T-helper 17 cell (primary cell): Measurements from ENCODE around the gene MAN1A2. TPM values are rescaled to one million over a fixed set of nuclear protein-coding genes. Genes with fewer than 3 reads are reported as not detected.
A peak's percentile ranks its signal among the peaks of the same experiment; 100 is the strongest.

Source experiments
- ATAC-seq: fragments of 150-1000 bp; cut with Tn5 transposase; 2 replicates; pipeline ENCODE4 v1.10.0; 2021; ENCODE audit warnings: mild to moderate bottlenecking, moderate library complexity
- DNase-seq, 3 donors: peaks; one replicate each; pipeline versions ENCODE4 v3.0.0 to v3.0.0-alpha.2; 2020 to 2021
- H3K9me3 ChIP-seq: one replicate; pipeline ENCODE4 v1.7.0; 2013; ENCODE audit warnings: low read length, mild to moderate bottlenecking; ENCODE audit not compliant: control insufficient read depth, poor library complexity, severe bottlenecking
- H3K27ac Mint-ChIP-seq: one replicate; pipeline ENCODE4 v1.8.0; 2022; ENCODE audit warnings: mild to moderate bottlenecking, moderate library complexity, mixed read lengths
- H3K27me3 Mint-ChIP-seq: one replicate; pipeline ENCODE4 v1.8.0; 2022; ENCODE audit warnings: mixed read lengths
- H3K36me3 Mint-ChIP-seq: one replicate; pipeline ENCODE4 v1.8.0; 2022; ENCODE audit warnings: low read depth, mixed read lengths
- H3K4me1 Mint-ChIP-seq: one replicate; pipeline ENCODE4 v1.8.0; 2022; ENCODE audit warnings: mild to moderate bottlenecking, mixed read lengths
- H3K4me3 Mint-ChIP-seq: one replicate; pipeline ENCODE4 v1.8.0; 2022; ENCODE audit warnings: mild to moderate bottlenecking, moderate library complexity, mixed read lengths
- total RNA-seq, 4 donors: library from RNA in 2 of 4; stranded (reverse) in 2 of 4; gene quantifications; one replicate each; pipeline ENCODE4 v1.2.3 and lab custom pipeline; 2022 to 2026

The MAN1A2 gene
- total RNA-seq, 2 donors from 2014 or later = 51.6 to 52.9 TPM

DNA sequence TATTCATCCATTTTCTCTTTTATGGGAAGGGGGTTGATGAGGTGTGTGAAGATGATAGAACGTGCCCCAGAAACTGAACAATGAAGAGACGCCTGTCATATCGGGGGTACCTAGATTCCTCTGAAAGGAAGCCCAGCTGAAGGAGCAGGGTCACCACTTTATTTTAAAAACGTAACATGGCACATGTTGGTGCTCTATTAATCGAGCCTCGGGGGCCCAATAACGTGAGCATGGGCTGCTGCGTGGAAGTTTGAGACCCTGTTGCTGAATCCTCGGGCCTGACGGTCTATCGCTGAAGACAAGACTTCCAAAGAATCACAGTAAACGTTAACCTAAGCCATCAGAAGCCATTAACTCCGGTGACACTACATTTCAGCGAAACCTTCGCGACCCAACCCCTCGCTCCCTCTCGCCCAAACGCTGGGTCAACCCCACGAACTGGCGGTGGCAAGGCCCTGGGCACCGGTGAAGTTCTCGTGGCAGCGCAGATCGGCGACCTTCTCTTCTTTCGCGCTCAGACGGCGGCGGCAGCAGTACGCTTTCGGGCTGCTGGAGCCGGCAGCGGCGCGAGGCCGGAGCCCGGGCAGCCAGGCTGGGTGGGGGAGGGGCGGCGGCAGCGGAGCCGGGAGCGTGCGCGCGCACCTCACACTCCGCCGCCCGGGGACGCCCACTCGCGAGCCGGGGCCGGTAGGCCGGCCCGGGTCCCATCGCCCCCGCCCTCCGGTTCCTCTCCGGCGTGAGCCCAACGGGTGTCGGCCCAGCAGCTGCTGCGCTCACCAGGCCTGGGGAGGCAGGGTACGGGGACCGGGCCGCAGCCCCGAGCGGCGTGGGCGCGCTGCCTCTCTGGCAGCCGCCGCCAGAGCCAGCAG, 838 bp upstream of the MAN1A2 start:
- peak; percentile 73 for ATAC-seq
- Mint-ChIP-seq H3K27me3 (no peaks in the 10 kb centered on the region), H3K27ac (peak overlapping the region; percentile 95), H3K4me1 (peaks cover 46% of the 10 kb centered on the region), H3K36me3 (no peaks in the 10 kb centered on the region), H3K4me3 (peak overlapping the region; percentile 97)
- peak; percentile 69 to 90 (median 78) for DNase-seq
- no peaks in the 10 kb centered on the region for H3K9me3 ChIP-seq

DNA sequence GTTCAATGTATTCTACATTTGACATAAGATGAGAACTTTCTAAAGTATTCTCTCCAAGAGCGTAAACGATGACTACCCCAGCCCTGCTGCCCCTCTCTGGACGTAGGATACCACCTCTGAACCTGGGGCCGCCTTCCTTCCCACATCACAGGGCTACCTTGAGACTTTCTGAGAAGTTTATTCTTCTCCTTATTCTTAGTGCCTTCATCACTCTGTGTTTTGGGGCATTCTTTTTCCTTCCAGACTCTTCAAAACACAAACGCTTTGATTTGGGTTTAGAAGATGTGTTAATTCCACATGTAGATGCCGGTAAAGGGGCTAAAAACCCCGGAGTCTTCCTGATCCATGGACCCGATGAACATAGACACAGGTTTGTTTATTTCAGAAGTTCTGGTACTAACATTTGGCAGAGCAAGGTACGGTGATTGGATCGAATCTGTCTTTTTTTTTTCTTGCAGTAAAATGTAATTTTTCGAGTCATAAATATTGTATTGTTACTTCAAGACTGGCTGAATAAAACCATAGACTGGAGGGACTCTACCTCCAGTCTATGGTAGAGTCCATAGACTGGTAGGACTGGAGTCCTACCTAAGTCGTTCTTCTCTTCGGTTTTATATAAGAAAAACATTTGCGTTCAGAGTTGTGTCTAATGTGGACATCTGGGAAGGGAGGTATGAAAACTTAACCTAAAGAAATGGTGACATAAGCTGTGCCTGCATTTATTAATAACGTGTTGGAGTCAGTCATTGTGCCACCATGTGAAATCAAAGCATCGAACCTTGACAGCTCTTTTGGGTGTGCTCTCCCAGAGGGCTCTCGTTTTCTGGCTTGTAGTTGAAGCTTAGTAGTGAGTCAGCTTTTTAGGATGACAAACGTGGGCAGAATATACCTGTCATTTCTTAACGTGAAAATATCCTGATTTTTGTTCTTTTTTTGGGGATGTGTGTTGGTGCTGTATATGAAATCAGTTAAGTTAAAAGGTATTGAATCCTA, 1.2 kb downstream of the MAN1A2 start:
- no peak for ATAC-seq
- H3K4me1 Mint-ChIP-seq = peaks cover 52% of the 10 kb centered on the region
- H3K36me3 Mint-ChIP-seq = no peaks in the 10 kb centered on the region
- peak overlapping the region; percentile 90 for H3K27ac Mint-ChIP-seq
- peak overlapping the region; percentile 97 for H3K4me3 Mint-ChIP-seq
- DNase-seq = no peak
- H3K27me3 Mint-ChIP-seq = no peaks in the 10 kb centered on the region
- no peaks in the 10 kb centered on the region for H3K9me3 ChIP-seq

DNA sequence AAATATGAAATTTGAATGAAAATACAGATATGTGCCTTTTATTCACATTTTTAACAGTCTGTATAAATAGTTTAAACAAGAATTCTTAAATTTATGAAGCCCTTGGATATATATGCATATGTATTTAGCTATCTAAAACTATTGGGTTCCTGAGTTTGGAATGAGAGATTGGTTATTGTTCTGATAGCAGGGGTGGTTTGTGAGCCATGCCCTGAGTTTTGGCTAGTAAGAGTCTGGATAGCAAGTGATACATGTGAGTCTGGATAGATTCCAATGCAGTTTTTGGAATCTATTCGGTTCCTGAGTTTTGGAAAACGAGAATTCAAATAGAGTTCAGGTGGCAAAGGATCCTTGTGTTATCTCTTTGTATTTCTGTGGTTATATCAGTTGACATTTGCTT, 2.8 kb downstream of the MAN1A2 start:
- peaks cover 56% of the 10 kb centered on the region for H3K4me1 Mint-ChIP-seq
- peak overlapping the region; percentile 61 for H3K27ac Mint-ChIP-seq
- no peaks in the 10 kb centered on the region for H3K36me3 Mint-ChIP-seq

DNA sequence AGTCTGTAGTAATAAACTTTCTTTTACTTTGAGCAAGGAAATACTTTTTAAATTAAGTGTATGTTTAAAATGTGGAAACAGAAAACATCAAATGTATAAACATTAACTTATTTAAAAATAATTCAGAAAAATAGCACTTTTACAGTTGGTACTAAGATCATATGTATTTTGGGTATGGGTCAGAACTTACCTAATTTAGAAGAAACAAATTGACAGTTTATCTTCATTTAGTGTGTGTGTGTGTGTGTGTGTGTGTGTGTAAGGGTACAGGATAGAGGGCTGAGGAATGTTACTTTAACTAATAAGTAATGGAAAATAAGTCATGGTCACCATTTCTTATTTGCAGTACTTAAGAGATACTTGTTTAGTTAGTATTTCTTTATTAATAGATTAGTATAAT, 3.3 kb downstream of the MAN1A2 start:
- H3K27ac Mint-ChIP-seq = peak overlapping the region; percentile 61
- peaks cover 55% of the 10 kb centered on the region for H3K4me1 Mint-ChIP-seq
- DNase-seq = no peak

More for the DNA sequence above, 2.8 kb downstream of the MAN1A2 start:
- DNase-seq (no peak), ATAC-seq (no peak)
- H3K9me3 ChIP-seq = no peaks in the 10 kb centered on the region
- Mint-ChIP-seq H3K4me3 (peak overlapping the region; percentile 85), H3K27me3 (no peaks in the 10 kb centered on the region)

DNA sequence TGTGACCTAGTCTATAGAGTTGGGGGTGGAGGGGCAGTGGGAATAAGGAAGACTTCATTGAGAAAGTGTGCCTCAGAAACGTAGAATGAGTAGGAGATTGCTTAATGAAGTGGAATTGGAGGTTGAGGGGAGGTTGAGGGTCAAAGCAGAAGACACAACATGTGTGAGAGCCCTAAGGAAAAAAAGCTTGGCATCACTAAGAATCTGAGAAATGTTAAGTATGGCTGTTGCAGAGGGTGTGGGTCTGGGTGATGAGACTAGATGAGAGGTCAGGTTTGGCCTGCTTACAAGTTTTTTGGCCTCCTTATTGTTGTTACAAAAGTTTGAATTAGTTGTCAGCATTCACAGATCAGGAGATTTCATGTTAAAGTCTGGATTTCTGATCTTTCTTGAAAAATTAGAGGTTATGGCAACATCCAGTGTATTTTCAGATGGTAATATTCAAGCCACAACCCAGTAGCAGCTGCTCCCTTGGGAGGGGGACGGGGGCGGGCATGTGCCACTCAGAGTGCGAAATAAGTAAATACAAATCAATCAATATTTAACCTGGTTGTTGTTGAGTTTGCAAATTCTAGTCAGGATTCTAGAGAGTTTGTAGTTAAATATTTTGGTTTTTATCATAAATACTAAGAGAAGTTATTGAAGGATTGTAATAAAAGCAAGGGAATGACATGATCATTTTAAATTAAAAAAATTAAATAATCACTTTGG, 4.3 kb downstream of the MAN1A2 start:
- Mint-ChIP-seq H3K4me1 (peaks cover 49% of the 10 kb centered on the region), H3K27me3 (no peaks in the 10 kb centered on the region), H3K27ac (peak overlapping the region; percentile 65), H3K36me3 (no peaks in the 10 kb centered on the region), H3K4me3 (peak overlapping the region; percentile 83)
- H3K9me3 ChIP-seq = no peaks in the 10 kb centered on the region
- ATAC-seq = no peak
- no peak for DNase-seq

More for the DNA sequence above, 3.3 kb downstream of the MAN1A2 start:
- no peaks in the 10 kb centered on the region for H3K9me3 ChIP-seq
- Mint-ChIP-seq H3K4me3 (peak overlapping the region; percentile 85), H3K27me3 (no peaks in the 10 kb centered on the region), H3K36me3 (no peaks in the 10 kb centered on the region)
- ATAC-seq = no peak

DNA sequence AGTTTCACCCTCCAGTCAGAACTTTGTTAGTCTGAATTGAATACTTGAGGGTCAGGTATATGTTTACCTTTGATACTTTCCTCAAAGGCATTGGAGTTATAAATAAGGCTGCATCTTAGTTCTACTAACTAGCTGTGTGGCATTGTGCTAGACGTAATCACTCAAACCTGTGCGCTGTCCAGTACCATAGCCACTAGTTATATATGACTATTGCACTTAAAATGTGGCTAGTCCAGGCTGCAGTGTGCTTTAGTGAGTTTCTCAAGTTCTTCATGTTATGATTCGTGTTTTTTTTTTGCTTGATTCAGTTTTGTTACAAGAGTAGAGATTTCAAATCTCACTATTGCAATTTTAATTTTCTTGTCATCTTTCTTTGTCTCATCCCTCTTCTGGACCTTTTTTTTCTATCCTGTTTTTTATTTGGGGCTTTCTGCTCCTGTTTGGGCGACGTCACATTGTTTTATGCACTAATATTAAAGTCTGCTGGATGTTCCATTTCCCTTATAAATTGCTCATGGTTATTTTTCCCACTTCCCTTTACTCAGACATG, 5.7 kb downstream of the MAN1A2 start:
- Mint-ChIP-seq H3K27ac (no peak overlapping the region), H3K4me3 (no peak overlapping the region), H3K27me3 (no peaks in the 10 kb centered on the region), H3K36me3 (no peaks in the 10 kb centered on the region), H3K4me1 (peaks cover 45% of the 10 kb centered on the region)
- DNase-seq (no peak), ATAC-seq (no peak)
- no peaks in the 10 kb centered on the region for H3K9me3 ChIP-seq

DNA sequence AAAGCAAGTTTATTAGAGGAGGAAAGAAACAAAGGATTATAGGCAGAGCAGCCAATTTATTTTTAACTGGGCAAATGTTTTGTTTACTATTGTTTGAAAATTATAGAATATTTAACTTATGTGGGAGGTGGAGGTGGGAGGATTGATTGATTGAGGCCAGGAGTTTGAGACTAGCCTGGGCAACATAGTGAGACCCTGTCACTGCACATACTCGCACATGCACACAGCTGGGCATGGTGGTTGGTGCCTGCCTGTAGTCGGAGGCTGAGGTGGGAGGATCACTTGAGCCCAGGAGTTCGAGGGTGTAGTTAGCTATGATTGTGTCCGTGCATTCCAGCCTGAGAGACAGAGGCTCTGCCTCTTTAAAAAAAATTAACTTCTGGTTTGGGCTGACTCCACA, 6.7 kb downstream of the MAN1A2 start:
- Mint-ChIP-seq H3K27ac (no peak overlapping the region), H3K4me3 (no peak overlapping the region), H3K27me3 (no peaks in the 10 kb centered on the region), H3K36me3 (no peaks in the 10 kb centered on the region), H3K4me1 (peaks cover 40% of the 10 kb centered on the region)
- no peaks in the 10 kb centered on the region for H3K9me3 ChIP-seq
- ATAC-seq (no peak), DNase-seq (no peak)

DNA sequence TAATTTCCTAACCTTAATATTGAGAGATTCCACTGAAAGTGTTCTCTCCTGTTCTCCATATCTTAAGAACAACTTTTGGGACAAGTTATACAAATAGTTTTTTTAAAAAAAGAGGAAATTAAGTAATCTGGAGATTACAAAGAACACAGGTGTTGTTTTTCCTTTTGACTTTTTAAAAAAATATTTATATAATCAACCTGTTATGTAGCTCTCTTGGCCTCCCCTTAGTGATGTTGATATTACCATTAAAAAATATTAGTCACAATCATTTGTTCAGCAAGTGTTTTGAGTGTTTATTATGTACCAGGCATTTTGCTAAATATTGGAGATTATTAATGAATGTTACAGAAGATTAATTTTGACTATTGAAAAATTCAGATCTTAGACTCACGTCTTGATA, 8.1 kb downstream of the MAN1A2 start:
- Mint-ChIP-seq H3K36me3 (no peaks in the 10 kb centered on the region), H3K4me1 (peaks cover 42% of the 10 kb centered on the region), H3K27ac (no peak overlapping the region), H3K27me3 (no peaks in the 10 kb centered on the region), H3K4me3 (no peak overlapping the region)
- no peak for DNase-seq
- H3K9me3 ChIP-seq = no peaks in the 10 kb centered on the region
- no peak for ATAC-seq

DNA sequence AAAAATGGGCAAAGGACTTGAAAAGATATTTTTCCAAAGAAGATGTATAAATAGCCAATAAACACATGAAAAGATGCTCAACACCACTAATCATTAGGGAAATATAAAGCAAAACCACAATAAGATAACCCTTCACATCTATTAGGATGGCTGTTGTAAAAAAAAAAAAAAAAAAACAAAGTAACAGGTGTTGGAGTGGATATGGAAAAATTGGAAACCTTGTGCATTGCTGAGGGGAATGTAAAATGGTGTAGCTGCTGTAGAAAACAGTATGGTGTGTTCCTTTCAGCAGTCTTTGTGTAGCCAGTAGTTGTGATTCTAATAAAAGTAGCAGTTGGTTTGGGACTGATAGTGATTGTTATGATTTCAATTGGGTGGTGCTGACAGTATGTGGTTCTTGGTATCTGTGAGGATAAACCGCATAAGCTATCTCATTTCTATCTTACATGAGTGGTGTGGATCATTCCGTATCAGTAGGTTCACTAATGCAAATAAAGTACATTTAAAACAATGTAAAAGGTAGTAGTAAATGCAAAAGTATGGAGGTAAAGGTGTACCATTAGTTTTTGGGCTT, 19.9 kb downstream of the MAN1A2 start:
- DNase-seq (no peak), ATAC-seq (no peak)
- Mint-ChIP-seq H3K4me3 (no peak overlapping the region), H3K4me1 (peaks cover 21% of the 10 kb centered on the region), H3K27ac (peak overlapping the region; percentile 5), H3K27me3 (no peaks in the 10 kb centered on the region), H3K36me3 (peaks cover 3% of the 10 kb centered on the region)
- H3K9me3 ChIP-seq = no peaks in the 10 kb centered on the region

DNA sequence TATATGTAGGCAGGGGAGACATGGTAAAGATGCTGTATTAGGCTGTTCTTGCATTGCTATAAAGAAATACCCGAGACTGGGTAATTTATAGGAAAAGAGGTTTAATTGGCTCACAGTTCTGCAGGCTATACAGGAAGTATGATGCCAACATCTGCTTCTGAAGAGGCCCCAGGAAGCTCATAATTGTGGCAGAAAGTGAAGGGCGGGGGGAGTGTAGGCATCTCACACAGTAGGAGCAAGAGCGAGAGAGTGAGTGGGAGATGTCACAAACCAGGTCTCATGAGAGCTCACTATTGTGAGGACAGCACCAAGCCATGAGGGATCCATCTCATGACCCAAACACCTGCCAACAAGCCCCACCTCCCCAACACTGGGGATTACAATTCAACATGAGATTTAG, 21.1 kb downstream of the MAN1A2 start:
- Mint-ChIP-seq H3K4me1 (peaks cover 25% of the 10 kb centered on the region), H3K27ac (no peak overlapping the region), H3K27me3 (no peaks in the 10 kb centered on the region), H3K4me3 (no peak overlapping the region), H3K36me3 (peaks cover 3% of the 10 kb centered on the region)
- DNase-seq (no peak), ATAC-seq (peak; percentile 40)
- no peaks in the 10 kb centered on the region for H3K9me3 ChIP-seq

DNA sequence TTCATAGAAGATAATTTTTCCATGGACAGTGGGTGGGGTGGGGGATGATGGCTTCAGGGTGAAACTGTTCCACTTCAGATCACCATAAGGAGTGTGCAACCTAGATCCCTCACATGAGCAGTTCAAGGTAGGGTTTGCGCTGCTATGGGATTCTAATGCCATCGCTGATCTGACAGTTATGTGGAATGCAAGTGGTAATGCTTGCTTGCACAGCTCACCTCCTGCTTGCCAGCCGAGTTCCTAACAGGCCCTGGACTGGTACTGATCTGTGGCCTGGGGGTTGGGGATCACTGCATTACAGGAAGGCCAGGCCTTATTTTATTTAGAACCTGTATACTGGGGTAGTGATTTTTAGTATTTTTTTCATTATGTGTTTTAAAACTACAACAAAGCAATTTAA, 22.0 kb downstream of the MAN1A2 start:
- H3K27ac Mint-ChIP-seq = no peak overlapping the region
- ATAC-seq (no peak), DNase-seq (no peak)
- H3K4me1 Mint-ChIP-seq = peaks cover 27% of the 10 kb centered on the region
- H3K36me3 Mint-ChIP-seq = no peaks in the 10 kb centered on the region
- no peaks in the 10 kb centered on the region for H3K27me3 Mint-ChIP-seq
- no peaks in the 10 kb centered on the region for H3K9me3 ChIP-seq
- H3K4me3 Mint-ChIP-seq = no peak overlapping the region

DNA sequence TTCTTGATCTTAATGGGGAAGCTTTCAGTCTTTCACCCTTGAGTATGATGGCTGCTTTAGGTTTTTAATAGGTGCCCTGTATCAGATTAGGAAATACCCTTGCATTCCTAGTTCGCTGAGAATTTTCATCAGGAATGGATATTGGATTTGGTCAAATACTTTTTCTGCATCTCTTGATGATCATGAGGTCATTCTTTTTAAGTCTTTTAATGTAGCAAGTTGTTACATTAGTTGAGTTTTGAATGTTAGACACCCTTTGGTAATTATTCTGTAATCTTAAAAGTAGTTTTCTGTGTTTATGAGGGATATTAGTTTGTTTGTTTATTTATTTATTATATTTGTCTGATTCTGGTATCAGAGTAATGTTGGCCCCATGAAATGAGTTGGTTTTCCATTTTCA, 22.5 kb downstream of the MAN1A2 start:
- Mint-ChIP-seq H3K27ac (no peak overlapping the region), H3K4me1 (peaks cover 32% of the 10 kb centered on the region), H3K36me3 (no peaks in the 10 kb centered on the region), H3K4me3 (no peak overlapping the region), H3K27me3 (no peaks in the 10 kb centered on the region)
- DNase-seq = no peak
- no peak for ATAC-seq
- H3K9me3 ChIP-seq = no peaks in the 10 kb centered on the region
